ENCODE results near the gene MRPS9.
A peak's percentile ranks its signal among the peaks of the same experiment; 100 is the strongest.

The MRPS9 gene

GRCh38 chr2:105037572-105038382, at the start of gene MRPS9:
MRPS9 (plus strand) TSS chr2:105038069; CDS start chr2:105038093, 24 bp downstream.
- peak within 1 kb of the TSS; percentile 99 for H3K9ac ChIP-seq (ENCODE audit: low read depth, low read length)
- H3K27me3 ChIP-seq (ENCODE audit: control insufficient read depth, insufficient read depth, low read length) = no peaks in the 10 kb centered on the region
- H3K36me3 ChIP-seq (ENCODE audit: control insufficient read depth, insufficient read depth, low read length) = no peaks in the 10 kb centered on the region
- H3K4me1 ChIP-seq (ENCODE audit: control insufficient read depth, insufficient read depth, low read length) = peaks cover 17% of the 10 kb centered on the region
- H3K4me3 ChIP-seq (ENCODE audit: low read depth, low read length) = peak within 1 kb of the TSS; percentile 96
- no peaks in the 10 kb centered on the region for H3K9me3 ChIP-seq (ENCODE audit: control insufficient read depth, insufficient read depth, low read length)

GRCh38 chr2:105005181-105005951, 32.5 kb upstream of the MRPS9 start:
- H3K4me1 ChIP-seq (ENCODE audit: control insufficient read depth, insufficient read depth, low read length) = peaks cover 4% of the 10 kb centered on the region
- peaks cover 2% of the 10 kb centered on the region for H3K27me3 ChIP-seq (ENCODE audit: control insufficient read depth, insufficient read depth, low read length)
- H3K4me3 ChIP-seq (ENCODE audit: low read depth, low read length) = no peak overlapping the region
- H3K9ac ChIP-seq (ENCODE audit: low read depth, low read length) = no peak overlapping the region
- H3K36me3 ChIP-seq (ENCODE audit: control insufficient read depth, insufficient read depth, low read length) = no peaks in the 10 kb centered on the region
- H3K9me3 ChIP-seq (ENCODE audit: control insufficient read depth, insufficient read depth, low read length) = peaks cover 3% of the 10 kb centered on the region

GRCh38 chr2:105007367-105007766, 30.5 kb upstream of the MRPS9 start:
- Histone ChIP-seq H3K4me3 (ENCODE audit: low read depth, low read length) (no peak overlapping the region), H3K27me3 (ENCODE audit: control insufficient read depth, insufficient read depth, low read length) (peaks cover 2% of the 10 kb centered on the region), H3K9ac (ENCODE audit: low read depth, low read length) (no peak overlapping the region), H3K9me3 (ENCODE audit: control insufficient read depth, insufficient read depth, low read length) (peaks cover 3% of the 10 kb centered on the region), H3K4me1 (ENCODE audit: control insufficient read depth, insufficient read depth, low read length) (no peaks in the 10 kb centered on the region), H3K36me3 (ENCODE audit: control insufficient read depth, insufficient read depth, low read length) (no peaks in the 10 kb centered on the region)

DNA sequence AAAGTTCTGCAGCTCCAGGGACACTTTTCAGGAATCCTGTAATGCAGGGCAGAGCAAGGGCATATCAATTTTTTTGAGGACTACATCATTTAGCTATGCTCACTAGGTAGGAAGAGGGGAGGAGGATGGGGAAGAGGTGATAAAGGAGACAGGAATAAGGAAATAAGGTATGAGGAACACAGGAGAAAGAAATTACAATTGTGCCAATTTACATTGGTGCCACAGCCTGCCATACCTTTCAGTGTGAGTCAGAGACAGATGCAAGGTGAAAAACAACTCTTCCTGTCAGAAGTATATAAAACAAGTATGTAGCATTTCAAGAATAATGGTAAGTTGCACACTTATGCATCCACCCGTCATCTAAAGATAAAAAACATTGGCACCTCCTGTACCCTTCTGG, 5.4 kb upstream of the MRPS9 start:
- no peaks in the 10 kb centered on the region for H3K4me1 ChIP-seq (ENCODE audit: control insufficient read depth, insufficient read depth, low read length)
- no peak overlapping the region for H3K9ac ChIP-seq (ENCODE audit: low read depth, low read length)
- H3K4me3 ChIP-seq (ENCODE audit: low read depth, low read length) = no peak overlapping the region
- H3K36me3 ChIP-seq (ENCODE audit: control insufficient read depth, insufficient read depth, low read length) = no peaks in the 10 kb centered on the region
- H3K27me3 ChIP-seq (ENCODE audit: control insufficient read depth, insufficient read depth, low read length) = no peaks in the 10 kb centered on the region
- no peaks in the 10 kb centered on the region for H3K9me3 ChIP-seq (ENCODE audit: control insufficient read depth, insufficient read depth, low read length)

DNA sequence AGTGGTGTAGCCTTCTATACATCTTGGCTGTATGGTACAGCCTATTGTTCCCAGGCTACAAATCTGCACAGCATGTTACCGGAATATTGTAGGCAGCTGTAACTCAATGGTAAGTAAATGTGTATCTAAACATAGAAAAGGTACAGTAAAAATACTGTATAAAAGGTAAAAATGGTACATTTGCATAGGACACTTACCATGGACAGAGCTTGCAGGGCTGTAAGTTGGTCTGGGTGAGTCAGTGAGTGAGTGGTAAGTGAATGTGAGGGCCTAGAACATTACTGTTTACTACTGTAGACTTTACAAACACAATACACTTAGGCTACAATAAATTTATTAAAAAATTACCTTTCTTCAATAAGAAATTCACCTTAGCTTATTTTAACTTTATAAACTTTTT, 3.7 kb upstream of the MRPS9 start:
- Histone ChIP-seq H3K9me3 (ENCODE audit: control insufficient read depth, insufficient read depth, low read length) (no peaks in the 10 kb centered on the region), H3K9ac (ENCODE audit: low read depth, low read length) (no peak overlapping the region), H3K27me3 (ENCODE audit: control insufficient read depth, insufficient read depth, low read length) (no peaks in the 10 kb centered on the region), H3K36me3 (ENCODE audit: control insufficient read depth, insufficient read depth, low read length) (no peaks in the 10 kb centered on the region), H3K4me3 (ENCODE audit: low read depth, low read length) (no peak overlapping the region), H3K4me1 (ENCODE audit: control insufficient read depth, insufficient read depth, low read length) (no peaks in the 10 kb centered on the region)

- H3K27me3 ChIP-seq (ENCODE audit: control insufficient read depth, insufficient read depth, low read length) = no peaks in the 10 kb centered on the region
- H3K9me3 ChIP-seq (ENCODE audit: control insufficient read depth, insufficient read depth, low read length) = no peaks in the 10 kb centered on the region
- peaks cover 17% of the 10 kb centered on the region for H3K4me1 ChIP-seq (ENCODE audit: control insufficient read depth, insufficient read depth, low read length)
- no peaks in the 10 kb centered on the region for H3K36me3 ChIP-seq (ENCODE audit: control insufficient read depth, insufficient read depth, low read length)
- H3K4me3 ChIP-seq (ENCODE audit: low read depth, low read length) = peak overlapping the region; percentile 96
- peak overlapping the region; percentile 99 for H3K9ac ChIP-seq (ENCODE audit: low read depth, low read length)
Measured at GRCh38 chr2:105038383-105039061, 653 bp downstream of the MRPS9 start.

DNA sequence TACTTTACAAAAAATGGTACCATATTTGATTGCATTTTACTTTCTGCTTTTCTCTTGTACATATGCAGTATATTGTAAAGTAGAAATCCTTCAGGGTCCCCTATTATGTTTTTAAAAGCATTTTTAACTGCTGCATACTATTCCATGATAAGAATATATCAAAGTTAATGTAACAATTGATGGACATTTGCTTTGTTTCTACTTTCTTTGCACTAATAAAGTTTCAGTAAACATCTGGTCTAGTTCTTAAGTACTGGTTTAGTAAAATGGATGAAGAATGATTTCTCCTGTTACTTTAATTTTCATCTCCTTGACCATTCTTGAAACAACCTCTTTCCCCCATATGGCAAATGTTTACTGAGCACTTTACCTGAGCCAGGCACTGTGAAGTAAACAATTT, 1.7 kb downstream of the MRPS9 start:
- Histone ChIP-seq H3K9me3 (ENCODE audit: control insufficient read depth, insufficient read depth, low read length) (no peaks in the 10 kb centered on the region), H3K36me3 (ENCODE audit: control insufficient read depth, insufficient read depth, low read length) (no peaks in the 10 kb centered on the region), H3K4me1 (ENCODE audit: control insufficient read depth, insufficient read depth, low read length) (peaks cover 17% of the 10 kb centered on the region), H3K27me3 (ENCODE audit: control insufficient read depth, insufficient read depth, low read length) (no peaks in the 10 kb centered on the region), H3K4me3 (ENCODE audit: low read depth, low read length) (no peak overlapping the region), H3K9ac (ENCODE audit: low read depth, low read length) (no peak overlapping the region)

GRCh38 chr2:105042189-105042588, 4.3 kb downstream of the MRPS9 start:
- H3K9ac ChIP-seq (ENCODE audit: low read depth, low read length) = no peak overlapping the region
- H3K27me3 ChIP-seq (ENCODE audit: control insufficient read depth, insufficient read depth, low read length) = no peaks in the 10 kb centered on the region
- H3K36me3 ChIP-seq (ENCODE audit: control insufficient read depth, insufficient read depth, low read length) = no peaks in the 10 kb centered on the region
- H3K9me3 ChIP-seq (ENCODE audit: control insufficient read depth, insufficient read depth, low read length) = no peaks in the 10 kb centered on the region
- no peak overlapping the region for H3K4me3 ChIP-seq (ENCODE audit: low read depth, low read length)
- peaks cover 17% of the 10 kb centered on the region for H3K4me1 ChIP-seq (ENCODE audit: control insufficient read depth, insufficient read depth, low read length)

- no peaks in the 10 kb centered on the region for H3K36me3 ChIP-seq (ENCODE audit: control insufficient read depth, insufficient read depth, low read length)
- no peaks in the 10 kb centered on the region for H3K9me3 ChIP-seq (ENCODE audit: control insufficient read depth, insufficient read depth, low read length)
- no peaks in the 10 kb centered on the region for H3K27me3 ChIP-seq (ENCODE audit: control insufficient read depth, insufficient read depth, low read length)
- no peak overlapping the region for H3K4me3 ChIP-seq (ENCODE audit: low read depth, low read length)
- no peaks in the 10 kb centered on the region for H3K4me1 ChIP-seq (ENCODE audit: control insufficient read depth, insufficient read depth, low read length)
- no peak overlapping the region for H3K9ac ChIP-seq (ENCODE audit: low read depth, low read length)
Measured at GRCh38 chr2:105052773-105053172, 14.9 kb downstream of the MRPS9 start.

DNA sequence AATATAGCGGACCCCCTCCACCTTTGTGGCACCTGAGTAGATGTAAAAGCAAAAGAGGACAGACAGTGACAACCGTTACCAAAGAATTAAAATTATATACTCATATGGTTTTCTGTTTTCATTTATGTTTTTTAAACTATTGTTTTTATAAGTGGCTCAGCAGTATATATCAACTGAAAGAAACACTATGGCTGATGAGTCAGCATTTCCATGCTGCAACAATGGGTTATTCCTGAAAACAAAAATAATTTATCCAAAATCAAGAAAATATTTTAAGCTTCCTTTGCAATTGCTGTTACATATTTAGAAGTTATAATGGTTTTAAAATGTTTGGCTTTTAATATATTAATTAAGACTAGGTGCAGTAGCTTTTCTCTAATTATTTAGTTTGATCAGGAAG, 17.7 kb downstream of the MRPS9 start:
- Histone ChIP-seq H3K36me3 (ENCODE audit: control insufficient read depth, insufficient read depth, low read length) (no peaks in the 10 kb centered on the region), H3K4me1 (ENCODE audit: control insufficient read depth, insufficient read depth, low read length) (no peaks in the 10 kb centered on the region), H3K9me3 (ENCODE audit: control insufficient read depth, insufficient read depth, low read length) (no peaks in the 10 kb centered on the region), H3K9ac (ENCODE audit: low read depth, low read length) (no peak overlapping the region), H3K27me3 (ENCODE audit: control insufficient read depth, insufficient read depth, low read length) (no peaks in the 10 kb centered on the region), H3K4me3 (ENCODE audit: low read depth, low read length) (no peak overlapping the region)

DNA sequence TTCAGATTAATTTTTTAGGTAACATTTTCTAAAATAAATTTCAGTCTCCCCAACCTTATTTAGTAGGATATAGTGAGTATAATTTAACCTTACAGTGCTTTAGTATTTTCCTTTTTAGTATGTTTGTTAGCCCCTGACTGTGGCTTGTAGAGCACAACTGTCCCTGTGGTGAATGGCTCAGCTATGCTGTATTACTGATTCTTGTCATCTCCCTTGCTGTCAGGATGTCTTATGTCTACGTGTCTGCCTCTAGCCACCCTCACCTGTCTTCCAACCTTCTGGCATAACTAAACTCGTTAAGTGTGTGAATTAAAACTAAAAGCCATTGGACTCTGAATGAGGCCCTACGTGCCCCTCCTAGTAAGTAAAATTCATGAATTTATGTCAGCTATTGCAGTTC, 18.4 kb downstream of the MRPS9 start:
- no peaks in the 10 kb centered on the region for H3K36me3 ChIP-seq (ENCODE audit: control insufficient read depth, insufficient read depth, low read length)
- H3K4me3 ChIP-seq (ENCODE audit: low read depth, low read length) = no peak overlapping the region
- no peaks in the 10 kb centered on the region for H3K9me3 ChIP-seq (ENCODE audit: control insufficient read depth, insufficient read depth, low read length)
- no peak overlapping the region for H3K9ac ChIP-seq (ENCODE audit: low read depth, low read length)
- H3K4me1 ChIP-seq (ENCODE audit: control insufficient read depth, insufficient read depth, low read length) = no peaks in the 10 kb centered on the region
- no peaks in the 10 kb centered on the region for H3K27me3 ChIP-seq (ENCODE audit: control insufficient read depth, insufficient read depth, low read length)
